Transverse colon (tissue), 4 donors: ENCODE results near the gene CYSRT1.

ENCODE experiments used
- CTCF ChIP-seq, 5 experiments: fragments of 200-600 bp in 3 of 5; fragments of 450-650 bp in 2 of 5; sonication (generic) in 3 of 5; IDR thresholded peaks; 1 replicate in 2 of 5; 2 replicates in 3 of 5; pipeline ENCODE4 v1.5.1; 2016 to 2017; ENCODE audit warnings: antibody characterized with exemption in 5 of 5, inconsistent platforms in 3 of 5, mild to moderate bottlenecking in 2 of 5, moderate library complexity in 1 of 5
- EP300 ChIP-seq: sonication (generic); formaldehyde crosslinking; IDR thresholded peaks from one replicate; pipeline ENCODE4 v1.6.1; 2017; ENCODE audit warnings: antibody characterized with exemption, low read depth
- POLR2A ChIP-seq: fragments of 450-650 bp; IDR thresholded peaks from one replicate; pipeline ENCODE4 v1.6.1; 2016; ENCODE audit warnings: antibody characterized with exemption, mild to moderate bottlenecking, moderate library complexity
- POLR2AphosphoS5 ChIP-seq, 3 donors: sonication (generic); formaldehyde crosslinking; IDR thresholded peaks; one replicate each; pipeline ENCODE4 v1.6.1; 2016; ENCODE audit warnings: antibody characterized with exemption in 3 of 3

- TF ChIP-seq CTCF (IDR thresholded peaks at IDR 0.05) (no peak), POLR2AphosphoS5 (IDR thresholded peaks at IDR 0.05) (no peak), POLR2A (no peak), EP300 (no peak)
Measured at GRCh38 chr9:137216188-137216965, 8.6 kb upstream of the CYSRT1 start.
